A673 (cell line): ENCODE results near the gene SORL1. TPM values are rescaled to one million over a fixed set of nuclear protein-coding genes. Genes with fewer than 3 reads are reported as not detected.

Source experiments
- BruUV-seq: library from RNA; stranded (reverse); fragments of 400-500 nt; replicated peaks from 2 replicates; lab custom pipeline; 2021; lab: Mats Ljungman, UMichigan
- CTCF ChIA-PET: fragments of 300-600 bp; sonication (Branson Sonifier 250); formaldehyde crosslinking; loops from one replicate; lab custom pipeline; 2022; ENCODE audit warnings: antibody characterized with exemption; lab: Charles Lee
- POLR2A ChIA-PET: fragments of 300-600 bp; sonication (Branson Sonifier 250); formaldehyde crosslinking; loops from one replicate; lab custom pipeline; 2022; ENCODE audit warnings: antibody characterized with exemption; ENCODE audit not compliant: low non-redundant PET; lab: Charles Lee
- DNase-seq: peaks from one replicate; pipeline ENCODE4 v3.0.0-alpha.2; 2015; ENCODE audit warnings: low spot score
- H3K27ac ChIP-seq: fragments of 200-600 bp; sonication (generic); 2 replicates; pipeline ENCODE4 v1.5.1; 2016; ENCODE audit warnings: mixed run types, low read depth, mild to moderate bottlenecking, mixed read lengths, antibody characterized with exemption, low read length; ENCODE audit not compliant: poor library complexity, severe bottlenecking
- H3K27me3 ChIP-seq: fragments of 200-600 bp; sonication (generic); replicated peaks from 2 replicates; pipeline ENCODE4 v1.6.1; 2017; ENCODE audit warnings: mixed run types, low read depth, mild to moderate bottlenecking, mixed read lengths, antibody characterized with exemption, low read length; ENCODE audit not compliant: insufficient read depth, poor library complexity
- H3K36me3 ChIP-seq: fragments of 200-600 bp; sonication (generic); 2 replicates; pipeline ENCODE4 v1.6.1; 2016; ENCODE audit warnings: mixed run types, mild to moderate bottlenecking, mixed read lengths, antibody characterized with exemption, low read length; ENCODE audit not compliant: insufficient read depth, poor library complexity, severe bottlenecking
- H3K4me1 ChIP-seq: fragments of 200-600 bp; sonication (generic); 2 replicates; pipeline ENCODE4 v1.6.1; 2017; ENCODE audit warnings: mixed run types, mild to moderate bottlenecking, mixed read lengths, antibody characterized with exemption, low read length; ENCODE audit not compliant: insufficient read depth, poor library complexity, severe bottlenecking
- H3K4me3 ChIP-seq: fragments of 200-600 bp; sonication (generic); 2 replicates; pipeline ENCODE4 v1.5.1; 2016; ENCODE audit warnings: low read depth, mixed run types, mild to moderate bottlenecking, mixed read lengths, low read length; ENCODE audit not compliant: poor library complexity, severe bottlenecking
- H3K9me3 ChIP-seq: fragments of 200-600 bp; sonication (generic); 2 replicates; pipeline ENCODE4 v1.6.1; 2016; ENCODE audit warnings: mixed run types, low read depth, mild to moderate bottlenecking, mixed read lengths, antibody characterized with exemption, low read length; ENCODE audit not compliant: poor library complexity, severe bottlenecking
- CTCF ChIP-seq: fragments of 300-800, 200-600 bp; sonication (generic); conservative IDR thresholded peaks from 2 replicates; pipeline ENCODE4 v1.5.1; 2017; ENCODE audit warnings: low read depth, mild to moderate bottlenecking, antibody characterized with exemption, low read length, moderate library complexity, mixed read lengths
- EZH2 ChIP-seq: fragments of 200-600 bp; sonication (generic); IDR thresholded peaks from 2 replicates; pipeline ENCODE4 v1.6.1; 2017; ENCODE audit warnings: borderline replicate concordance, low read depth, mild to moderate bottlenecking, mixed read lengths, antibody characterized with exemption, low read length; ENCODE audit not compliant: poor library complexity, severe bottlenecking
- intact Hi-C: fragments of 100-400 bp; cut with micrococcal nuclease; formaldehyde crosslinking; loops from one replicate; pipeline ENCODE4 v1.10.0; 2022; ENCODE audit not compliant: unreplicated experiment
- total RNA-seq: library from RNA; stranded (reverse); gene quantifications from 2 replicates; pipeline ENCODE4 v1.2.3, GENCODE V29; 2021

SORL1 gene
- total RNA-seq, 1 experiment from 2014 or later = 0.95 TPM

- POLR2A ChIA-PET = interaction anchor here (0.6 kb wide), 1 partner anchor 487 kb away, joined by 7 read pairs; no protein-coding TSS in a partner anchor
- H3K4me1 ChIP-seq = peaks cover 29% of the 10 kb centered on the region
Measured at GRCh38 chr11:121670266-121670665, 218.2 kb downstream of the SORL1 start.

GRCh38 chr11:121670805-121671282 lies 218.7 kb downstream of the SORL1 start:
- DNase-seq = peak; percentile 45
- CTCF ChIA-PET = no interaction called here

More at GRCh38 chr11:121670266-121670665, 218.2 kb downstream of the SORL1 start:
- Histone ChIP-seq H3K9me3 (no peaks in the 10 kb centered on the region), H3K27me3 (no peaks in the 10 kb centered on the region), H3K36me3 (no peaks in the 10 kb centered on the region), H3K4me3 (no peak overlapping the region), H3K27ac (no peak overlapping the region)
- CTCF ChIA-PET = interaction anchor here (0.6 kb wide), 1 partner anchor 337 kb away, joined by 8 read pairs; no protein-coding TSS in a partner anchor
- TF ChIP-seq CTCF (no peak), EZH2 (no peak)
- DNase-seq = no peak
- no TSS peak for BruUV-seq
- intact Hi-C loops = no loop called here

GRCh38 chr11:121671283-121672168 lies 219.4 kb downstream of the SORL1 start:
- Histone ChIP-seq H3K9me3 (no peaks in the 10 kb centered on the region), H3K27ac (no peak overlapping the region), H3K27me3 (no peaks in the 10 kb centered on the region), H3K4me3 (no peak overlapping the region), H3K4me1 (peaks cover 29% of the 10 kb centered on the region), H3K36me3 (no peaks in the 10 kb centered on the region)
- no peak for TF ChIP-seq EZH2
- no peak for TF ChIP-seq CTCF
- BruUV-seq = no TSS peak
- intact Hi-C loops = no loop called here
- DNase-seq = no peak
- ChIA-PET CTCF (interaction anchor here (0.6 to 0.7 kb wide), 2 partner anchors 17 to 25 kb away, joined by 3 to 4 read pairs; no protein-coding TSS in a partner anchor), POLR2A (no interaction called here)

More at GRCh38 chr11:121670805-121671282, 218.7 kb downstream of the SORL1 start:
- peaks cover 29% of the 10 kb centered on the region for H3K4me1 ChIP-seq
- no peaks in the 10 kb centered on the region for H3K27me3 ChIP-seq
- TF ChIP-seq CTCF (no peak), EZH2 (no peak)
- H3K27ac ChIP-seq = no peak overlapping the region
- no peak overlapping the region for H3K4me3 ChIP-seq
- POLR2A ChIA-PET = no interaction called here
- intact Hi-C loops = no loop called here
- H3K9me3 ChIP-seq = no peaks in the 10 kb centered on the region
- no peaks in the 10 kb centered on the region for H3K36me3 ChIP-seq
- no TSS peak for BruUV-seq
